Astrocyte of the spinal cord (primary cell): ENCODE results near the gene APBA3.
A peak's percentile ranks its signal among the peaks of the same experiment; 100 is the strongest.

Experiments
- DNase-seq: peaks from one replicate; pipeline ENCODE4 v3.0.0; 2011; ENCODE audit warnings: low read depth, low spot score
- H3K4me3 ChIP-seq: 2 replicates; pipeline ENCODE4 v1.5.1; 2011; ENCODE audit warnings: low read depth, mild to moderate bottlenecking, low read length, moderate library complexity
- in situ Hi-C: cut with HindIII; loops from 2 replicates; pipeline ENCODE4 v1.10.0; 2017; ENCODE audit warnings: low sequenced_read_pairs
- TF ChIP-seq, protein P1 (sequence below): IDR thresholded peaks from 2 replicates; pipeline ENCODE4 v1.5.1; 2012; ENCODE audit warnings: low read depth, mild to moderate bottlenecking, low read length, inconsistent platforms

Gene APBA3

DNA sequence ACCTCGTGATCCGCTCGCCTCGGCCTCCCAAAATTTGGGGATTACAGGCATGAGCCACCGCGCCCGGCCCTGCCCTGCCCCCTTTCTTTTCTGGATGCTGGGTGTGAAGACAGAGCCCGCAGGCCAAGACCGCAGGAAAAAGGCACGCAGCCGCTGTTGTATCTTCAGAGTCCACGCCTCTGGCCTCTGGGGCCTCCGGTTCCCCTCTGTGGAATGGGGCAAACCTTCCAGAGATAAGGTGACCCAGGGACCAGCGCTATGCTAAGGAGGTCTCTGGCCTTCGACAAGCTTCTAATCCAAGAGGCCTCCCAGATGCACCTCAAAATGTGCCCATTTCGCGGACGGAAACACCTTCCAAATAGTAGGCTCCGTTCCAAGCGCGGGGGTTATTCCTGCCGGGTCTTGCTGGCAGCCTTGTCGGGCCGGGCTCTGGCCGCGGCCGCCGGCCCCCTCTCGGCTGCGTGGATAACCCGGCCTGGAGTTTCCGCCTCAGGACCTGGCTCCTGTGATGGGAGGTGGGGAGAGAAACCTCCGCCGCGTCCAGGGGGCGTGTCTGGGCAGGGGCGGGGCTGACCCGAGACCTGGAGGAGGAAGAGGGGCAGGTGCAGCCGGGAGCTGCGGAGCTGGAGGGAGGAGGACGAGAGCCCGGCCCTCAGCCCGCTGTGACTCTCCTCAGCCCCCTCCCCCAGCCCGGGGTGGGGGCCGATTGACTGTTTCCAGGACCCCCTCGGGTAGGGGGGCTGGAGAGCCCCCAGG is 40.2 kb downstream of the APBA3 start:
- DNase-seq, result peak; percentile 84
- H3K4me3 ChIP-seq, result no peak overlapping the region

DNA sequence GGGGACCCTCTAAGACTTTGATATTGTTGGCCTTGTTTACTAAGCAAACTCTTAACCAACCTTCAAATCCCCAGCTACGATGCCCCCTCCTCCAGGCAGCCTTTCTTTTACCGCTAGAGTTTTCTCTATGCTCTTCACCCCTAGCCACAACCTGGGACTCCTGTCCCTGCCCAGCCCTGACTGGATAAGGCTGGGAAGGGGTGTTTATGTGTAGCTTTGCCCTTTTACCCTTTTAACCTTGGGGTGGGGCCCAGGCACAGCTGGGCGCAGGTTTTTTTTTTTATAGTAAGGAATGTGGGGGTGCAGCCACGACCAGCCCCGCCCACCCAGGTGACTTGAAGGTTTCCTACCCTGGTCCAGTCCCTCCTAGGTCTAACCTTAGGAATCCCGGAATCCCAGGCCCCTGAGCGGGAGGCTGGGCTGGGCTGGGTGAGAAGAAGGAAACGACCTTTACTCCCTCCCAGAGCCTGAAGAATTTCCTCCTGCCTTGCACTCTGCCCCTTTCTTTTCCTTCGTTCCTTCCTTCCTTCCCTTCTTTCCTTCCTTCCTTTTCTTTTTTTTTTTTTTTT is 41.1 kb downstream of the APBA3 start:
- no peak overlapping the region for H3K4me3 ChIP-seq
- TF ChIP-seq, protein P1, sequence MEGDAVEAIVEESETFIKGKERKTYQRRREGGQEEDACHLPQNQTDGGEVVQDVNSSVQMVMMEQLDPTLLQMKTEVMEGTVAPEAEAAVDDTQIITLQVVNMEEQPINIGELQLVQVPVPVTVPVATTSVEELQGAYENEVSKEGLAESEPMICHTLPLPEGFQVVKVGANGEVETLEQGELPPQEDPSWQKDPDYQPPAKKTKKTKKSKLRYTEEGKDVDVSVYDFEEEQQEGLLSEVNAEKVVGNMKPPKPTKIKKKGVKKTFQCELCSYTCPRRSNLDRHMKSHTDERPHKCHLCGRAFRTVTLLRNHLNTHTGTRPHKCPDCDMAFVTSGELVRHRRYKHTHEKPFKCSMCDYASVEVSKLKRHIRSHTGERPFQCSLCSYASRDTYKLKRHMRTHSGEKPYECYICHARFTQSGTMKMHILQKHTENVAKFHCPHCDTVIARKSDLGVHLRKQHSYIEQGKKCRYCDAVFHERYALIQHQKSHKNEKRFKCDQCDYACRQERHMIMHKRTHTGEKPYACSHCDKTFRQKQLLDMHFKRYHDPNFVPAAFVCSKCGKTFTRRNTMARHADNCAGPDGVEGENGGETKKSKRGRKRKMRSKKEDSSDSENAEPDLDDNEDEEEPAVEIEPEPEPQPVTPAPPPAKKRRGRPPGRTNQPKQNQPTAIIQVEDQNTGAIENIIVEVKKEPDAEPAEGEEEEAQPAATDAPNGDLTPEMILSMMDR, result no peak
- DNase-seq, result no peak
- in situ Hi-C loops, result no loop called here

More for the DNA sequence above, 40.2 kb downstream of the APBA3 start:
- TF ChIP-seq, protein P1, result no peak
- in situ Hi-C loops, result no loop called here

DNA sequence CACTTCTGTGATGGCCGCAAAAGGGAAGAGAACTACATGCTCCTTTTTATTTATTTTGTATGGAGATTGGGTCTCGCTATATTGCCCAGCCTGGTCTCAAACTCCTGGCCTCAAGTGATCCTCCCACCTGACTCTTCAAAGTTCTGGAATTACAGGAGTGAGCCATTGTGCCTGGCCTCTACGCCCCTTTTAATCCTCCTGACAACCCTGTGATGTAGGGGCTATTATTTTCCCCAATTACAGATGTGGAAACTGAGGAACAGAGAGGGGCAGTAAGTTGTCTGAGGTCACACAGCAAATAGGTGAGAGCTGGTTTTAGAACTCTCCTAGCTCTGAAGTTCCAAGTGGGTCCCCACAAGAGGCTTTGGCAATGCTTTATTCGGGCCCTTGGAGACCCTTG is 41.6 kb downstream of the APBA3 start:
- in situ Hi-C loops, result no loop called here

DNA sequence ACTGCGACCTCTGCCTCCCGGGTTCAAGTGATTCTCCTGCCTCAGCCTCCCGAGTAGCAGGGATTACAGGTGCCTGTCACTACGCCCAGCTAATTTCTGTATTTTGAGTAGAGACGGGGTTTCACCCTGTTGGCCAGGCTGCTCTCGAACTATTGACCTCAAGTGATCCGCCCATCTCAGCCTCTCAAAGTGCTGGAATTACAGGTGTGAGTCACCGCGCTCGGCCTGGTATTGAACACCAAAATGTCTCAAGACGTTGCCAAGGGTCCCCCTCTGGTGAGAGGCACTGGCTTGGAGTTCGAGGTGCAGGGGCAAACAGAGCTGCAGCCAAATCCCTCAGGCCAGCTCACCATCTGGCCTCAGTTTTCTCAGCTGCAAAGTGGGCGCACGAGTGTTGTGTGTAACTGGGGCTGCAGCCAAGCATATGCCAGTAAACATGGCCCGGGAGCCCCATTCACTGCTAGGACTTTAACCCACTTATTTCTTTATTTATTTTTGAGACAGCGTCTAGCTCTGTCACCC is 45.3 kb downstream of the APBA3 start:
- DNase-seq, result no peak
- in situ Hi-C loops, result no loop called here
- TF ChIP-seq, protein P1, result no peak
- no peak overlapping the region for H3K4me3 ChIP-seq

More for the DNA sequence above, 41.6 kb downstream of the APBA3 start:
- TF ChIP-seq, protein P1, result no peak
- H3K4me3 ChIP-seq, result no peak overlapping the region
- DNase-seq, result no peak

DNA sequence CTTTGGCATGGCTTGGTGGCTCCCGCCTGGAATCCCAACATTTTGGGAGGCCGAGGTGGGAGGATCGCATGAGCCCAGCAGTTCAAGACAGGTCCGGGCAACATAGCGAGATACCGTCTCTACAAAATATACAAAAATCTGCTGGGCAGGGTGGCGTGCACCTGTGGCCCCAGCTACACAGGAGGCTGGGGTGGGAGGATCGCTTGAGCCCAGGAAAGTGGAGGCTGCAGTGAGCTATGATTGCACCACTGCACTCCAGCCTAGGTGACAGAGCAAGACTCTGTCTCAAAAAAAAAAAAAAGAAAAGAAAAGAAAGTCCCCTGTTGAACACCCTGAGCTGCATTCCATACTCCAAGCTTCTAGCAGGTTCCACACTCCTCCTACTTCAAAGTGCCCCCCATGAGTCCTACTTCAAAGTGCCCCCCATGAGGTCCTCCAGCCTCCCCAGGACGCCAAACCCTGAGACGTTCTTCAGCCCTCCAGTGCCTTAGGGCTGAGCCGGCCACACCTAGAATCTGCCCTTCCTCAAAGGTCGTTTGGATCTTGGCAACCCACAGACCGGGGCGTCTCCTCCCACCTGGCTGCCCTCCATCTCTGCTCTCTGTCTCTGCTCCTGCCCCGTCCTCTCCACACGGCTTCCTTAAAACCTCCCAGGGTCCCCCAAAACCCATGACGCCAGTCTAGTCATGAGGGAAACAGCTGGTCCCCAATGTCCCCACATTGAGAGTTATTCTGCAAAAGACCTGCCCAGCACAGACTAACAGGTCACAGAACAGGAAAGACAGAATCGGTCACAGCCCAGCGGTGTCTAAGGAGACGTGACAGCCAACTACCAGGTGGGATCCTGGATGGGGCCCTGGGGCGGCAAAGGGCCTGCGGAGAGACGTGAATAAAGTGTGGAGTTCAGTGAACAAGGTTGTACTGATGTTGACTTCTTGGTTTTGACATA is 48.6 kb downstream of the APBA3 start:
- H3K4me3 ChIP-seq, result no peak overlapping the region
- TF ChIP-seq, protein P1, result no peak
- in situ Hi-C loops, result no loop called here
- DNase-seq, result no peak

DNA sequence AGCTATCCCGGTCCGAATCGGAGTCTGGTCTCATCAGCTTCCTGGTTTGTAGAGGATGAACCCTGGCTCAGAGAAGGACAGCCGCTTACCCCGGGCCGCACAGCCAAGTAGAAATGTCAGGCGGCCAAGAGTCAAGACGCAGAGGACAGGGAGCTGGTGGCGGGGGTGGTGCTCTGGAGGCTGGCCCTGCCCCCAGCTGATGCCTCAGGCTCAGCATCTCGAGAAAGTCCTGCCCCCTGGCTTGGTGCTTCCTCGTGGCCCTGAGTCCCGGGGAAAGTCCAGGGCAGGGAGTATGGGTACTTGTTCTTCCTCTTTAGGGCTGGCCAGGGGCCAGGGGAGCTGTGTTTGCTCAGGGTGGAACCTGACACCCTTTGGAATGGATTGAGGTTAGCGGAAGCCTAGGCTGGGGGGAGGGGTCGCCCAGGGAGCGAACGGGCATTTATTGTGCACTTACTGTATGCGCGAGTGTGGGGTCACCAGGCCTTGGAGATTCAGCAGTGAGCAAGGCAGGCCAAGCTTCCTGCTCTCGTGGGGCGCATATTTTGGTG is 51.2 kb downstream of the APBA3 start:
- DNase-seq, result peak; percentile 34
- TF ChIP-seq, protein P1, result no peak
- no peak overlapping the region for H3K4me3 ChIP-seq
- in situ Hi-C loops, result no loop called here
